HL-60/S4 (cell line): ENCODE data around the gene TRPM3.

Source experiments
- in situ Hi-C: fragments of 300-500 bp; cut with MboI; formaldehyde crosslinking; loops from 2 replicates; pipeline ENCODE4 v1.14.3; 2022; ENCODE audit warnings: low sequenced_read_pairs

The TRPM3 gene

DNA sequence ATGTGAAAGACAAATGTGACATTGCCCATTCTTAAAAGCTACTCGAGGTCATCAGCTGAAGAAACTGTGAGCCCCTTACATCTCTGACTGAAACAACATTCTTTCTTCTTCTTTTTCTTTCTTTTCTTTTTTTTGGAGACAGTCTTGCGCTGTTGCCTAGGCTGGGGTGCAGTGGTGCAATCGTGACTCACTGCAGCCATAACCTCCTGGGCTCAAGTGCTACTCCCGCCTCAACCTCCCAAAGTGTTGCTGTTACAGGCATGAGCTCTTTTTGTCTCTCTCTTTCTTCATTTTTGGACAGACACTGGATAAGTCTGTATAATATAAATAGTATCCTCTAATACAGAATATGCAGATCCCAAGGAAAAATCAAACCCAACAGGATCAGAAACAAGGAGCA is 443.3 kb downstream of the TRPM3 start:
- in situ Hi-C loops: no loop called here

DNA sequence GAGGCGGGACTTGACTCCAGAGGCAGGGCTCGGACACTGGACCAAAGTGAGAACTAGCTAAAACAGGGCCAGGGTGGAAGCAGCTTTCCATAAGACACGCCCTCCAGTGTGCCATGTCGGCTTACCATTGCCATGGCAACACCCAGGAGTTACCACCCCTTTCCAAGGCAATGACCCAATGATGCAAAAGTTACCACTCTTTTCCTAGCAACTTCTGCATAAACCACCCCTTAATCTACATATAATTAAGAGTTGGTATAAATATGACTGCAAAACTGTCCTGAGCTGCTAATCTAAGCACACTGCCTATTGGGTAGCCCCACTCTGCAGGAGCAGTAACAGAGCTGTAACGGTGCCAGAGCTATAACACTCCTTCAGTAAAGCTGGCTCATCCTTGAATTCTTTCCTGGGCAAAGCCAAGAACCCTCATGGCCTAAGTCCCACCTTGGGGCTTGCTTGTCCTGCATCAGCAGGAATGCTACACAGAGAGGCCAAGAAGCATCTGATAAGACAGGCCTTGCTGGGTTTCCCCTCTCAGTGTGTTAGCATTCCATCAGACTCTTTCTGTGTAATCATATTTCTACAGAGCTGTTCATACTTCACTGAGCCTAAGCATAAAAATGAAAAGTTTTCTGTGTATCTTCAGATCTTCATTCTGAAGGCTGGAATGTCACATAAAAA is 444.2 kb downstream of the TRPM3 start:
- in situ Hi-C loops: no loop called here

GRCh38 chr9:70675868-70676370 is 445.5 kb downstream of the TRPM3 start:
- in situ Hi-C loops: no loop called here

DNA sequence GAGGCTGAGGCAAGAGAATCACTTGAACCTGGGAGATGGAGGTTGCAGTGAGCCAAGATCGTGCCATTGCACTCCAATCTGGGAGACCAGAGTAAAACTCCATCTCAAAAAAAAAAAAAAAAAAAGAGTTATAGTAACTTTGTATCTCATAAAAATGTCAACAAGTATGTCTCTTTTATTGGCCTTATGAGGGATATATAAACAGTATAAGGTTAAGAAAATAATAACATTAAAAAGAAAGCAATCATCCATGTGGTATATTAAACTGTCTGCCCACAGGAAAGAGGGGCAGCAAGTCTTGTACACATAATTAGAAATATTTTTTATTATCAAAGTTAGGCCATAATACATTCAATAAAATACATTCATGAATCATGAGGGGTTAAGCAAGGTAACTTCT is 447.6 kb downstream of the TRPM3 start:
- in situ Hi-C loops: no loop called here

DNA sequence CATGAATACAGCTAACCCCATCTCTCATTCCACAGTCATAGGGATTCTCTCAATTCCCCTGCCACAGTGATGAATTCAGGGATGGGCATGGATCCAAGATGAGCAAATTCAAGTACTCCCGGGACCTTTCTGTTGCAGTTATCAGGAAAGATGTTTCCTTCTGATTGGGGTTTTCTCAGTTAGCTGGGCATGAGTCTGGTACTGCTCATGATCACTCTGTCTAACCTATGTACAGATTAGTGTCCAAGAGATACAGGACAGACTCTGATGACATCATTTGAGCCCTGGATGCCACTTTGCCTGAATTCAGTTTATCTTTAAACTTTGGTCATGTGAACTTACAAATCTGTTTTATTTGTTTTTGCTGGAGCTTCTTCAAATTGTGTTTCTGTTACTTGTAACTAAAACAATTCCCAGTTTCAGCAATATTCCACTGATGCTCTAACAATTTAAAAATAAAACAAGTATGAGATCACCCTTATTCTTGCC is 449.2 kb downstream of the TRPM3 start:
- in situ Hi-C loops: no loop called here

GRCh38 chr9:70668751-70669150 is 452.7 kb downstream of the TRPM3 start:
- in situ Hi-C loops: no loop called here

- in situ Hi-C loops: no loop called here
Observed at GRCh38 chr9:70658765-70659164, 462.7 kb downstream of the TRPM3 start.

DNA sequence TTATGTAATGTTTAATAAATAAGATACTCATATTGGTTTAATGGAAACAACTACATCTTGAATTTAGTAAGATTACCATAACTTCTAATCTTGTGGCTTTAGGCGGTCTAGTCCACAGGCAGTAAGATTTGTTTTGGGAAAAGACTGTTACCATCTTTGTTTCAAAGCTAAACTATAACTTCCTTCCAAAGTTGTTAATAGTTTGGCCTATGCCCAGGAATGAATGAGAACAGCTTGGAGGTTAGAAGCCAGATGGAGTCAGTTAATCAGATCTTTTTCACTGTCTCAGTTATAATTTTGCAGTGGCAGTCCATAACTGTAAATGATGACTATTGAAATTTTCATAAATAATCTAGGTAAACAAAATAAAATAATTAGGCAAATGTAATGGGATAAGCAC is 465.1 kb downstream of the TRPM3 start:
- in situ Hi-C loops: no loop called here

GRCh38 chr9:70654144-70654543 is 467.3 kb downstream of the TRPM3 start:
- in situ Hi-C loops: no loop called here

- in situ Hi-C loops: loop anchor here (25.0 kb wide), 1 partner anchor 593 kb away; no protein-coding TSS in a partner anchor
Observed at GRCh38 chr9:70644627-70645026, 476.8 kb downstream of the TRPM3 start.

DNA sequence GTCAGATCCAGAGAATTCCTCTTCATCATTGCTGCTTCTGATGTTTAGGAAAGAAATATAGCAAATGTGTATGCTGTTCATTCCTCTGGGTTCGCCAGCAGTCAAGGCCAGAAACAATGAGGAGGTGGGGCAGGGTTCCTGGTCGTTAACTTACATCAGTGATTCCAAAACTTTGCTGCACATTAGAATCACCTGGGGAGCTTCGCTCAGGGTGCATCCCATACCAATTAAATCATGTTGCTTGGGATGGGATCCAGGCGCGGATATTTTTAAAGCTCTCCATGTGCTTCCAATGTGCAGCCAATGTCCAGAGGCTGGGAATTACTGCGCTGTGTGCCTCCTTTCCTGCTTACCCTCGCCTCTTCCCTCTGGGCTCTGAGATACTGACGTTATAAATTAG is 479.1 kb downstream of the TRPM3 start:
- in situ Hi-C loops: loop anchor here (25.0 kb wide), 1 partner anchor 595 kb away; no protein-coding TSS in a partner anchor

DNA sequence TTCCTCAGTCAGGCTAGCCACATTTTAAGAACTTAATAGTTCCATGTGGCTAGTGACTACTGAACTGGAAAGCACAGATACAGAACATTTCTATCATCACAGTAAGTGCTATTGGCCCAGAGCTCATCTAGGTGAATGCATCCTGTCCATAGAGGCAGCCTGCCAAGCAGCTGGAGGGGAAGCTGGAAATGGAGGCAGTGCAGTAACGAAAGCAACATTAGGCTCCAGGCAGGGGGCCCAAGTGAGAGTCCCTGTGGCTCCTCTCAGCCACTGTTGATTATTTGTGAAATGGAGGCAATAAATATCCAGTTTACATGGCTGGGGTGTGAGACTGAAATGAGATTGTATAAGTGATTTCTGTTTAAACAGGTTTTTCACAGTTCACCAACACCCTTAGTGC is 479.8 kb downstream of the TRPM3 start:
- in situ Hi-C loops: loop anchor here (25.0 kb wide), 1 partner anchor 596 kb away; no protein-coding TSS in a partner anchor

DNA sequence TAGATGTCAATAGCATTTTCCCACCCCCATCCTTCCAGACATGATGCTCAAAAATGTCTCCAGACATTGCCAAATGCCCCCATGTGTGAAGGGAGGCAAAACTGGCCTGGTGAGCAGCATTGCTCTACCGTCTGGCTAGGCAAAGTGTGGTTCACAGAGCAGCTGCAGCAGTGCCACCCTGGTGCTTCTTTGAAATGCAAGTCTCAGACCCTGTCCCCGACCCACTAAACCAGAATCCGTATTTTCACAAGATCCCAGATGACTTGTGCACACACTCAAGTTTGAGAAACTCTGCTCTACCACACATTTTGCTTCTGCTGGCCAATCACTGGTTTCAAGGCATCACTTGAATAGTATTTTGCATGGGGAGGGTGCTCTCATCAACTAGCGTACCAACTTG is 480.4 kb downstream of the TRPM3 start:
- in situ Hi-C loops: loop anchor here (25.0 kb wide), 1 partner anchor 596 kb away; no protein-coding TSS in a partner anchor

GRCh38 chr9:70639853-70640814 is 481.3 kb downstream of the TRPM3 start:
- in situ Hi-C loops: loop anchor here (25.0 kb wide), 1 partner anchor 597 kb away; no protein-coding TSS in a partner anchor

GRCh38 chr9:70635790-70636189 is 485.6 kb downstream of the TRPM3 start:
- in situ Hi-C loops: loop anchor here (25.0 kb wide), 1 partner anchor 602 kb away; no protein-coding TSS in a partner anchor

- in situ Hi-C loops: loop anchor here (25.0 kb wide), 1 partner anchor 603 kb away; no protein-coding TSS in a partner anchor
Observed at GRCh38 chr9:70634696-70635095, 486.7 kb downstream of the TRPM3 start.

GRCh38 chr9:70630971-70631370 is 490.4 kb downstream of the TRPM3 start:
- in situ Hi-C loops: loop anchor here (25.0 kb wide), 1 partner anchor 606 kb away; no protein-coding TSS in a partner anchor

DNA sequence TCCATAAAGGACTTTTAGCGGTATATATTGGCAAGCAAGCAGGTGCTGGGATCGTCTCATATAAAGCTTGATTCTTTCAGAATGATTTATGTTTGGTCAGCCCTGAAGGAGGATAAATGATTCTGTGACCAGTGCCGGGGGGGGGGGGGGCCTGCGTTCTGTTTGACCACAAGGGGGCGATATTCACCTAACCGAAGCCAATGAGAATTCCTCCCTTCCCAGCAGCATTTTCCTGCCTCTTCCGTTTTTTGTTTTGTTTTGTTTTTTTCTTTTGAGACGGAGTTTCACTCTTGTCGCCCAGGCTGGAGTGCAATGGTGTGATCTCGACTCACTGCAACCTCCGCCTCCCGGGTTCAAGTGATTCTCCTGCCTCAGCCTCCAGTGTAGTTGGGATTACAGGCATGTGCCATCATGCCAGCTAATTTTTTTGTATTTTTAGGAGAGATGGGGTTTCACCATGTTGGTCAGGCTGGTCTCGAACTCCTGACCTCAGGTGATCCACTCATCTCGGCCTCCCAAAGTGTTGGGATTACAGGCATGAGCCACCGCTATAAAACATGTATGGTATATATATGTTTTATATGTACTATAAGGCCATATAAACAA is 492.2 kb downstream of the TRPM3 start:
- in situ Hi-C loops: loop anchor here (25.0 kb wide), 1 partner anchor 608 kb away; no protein-coding TSS in a partner anchor

- in situ Hi-C loops: loop anchor here (25.0 kb wide), 1 partner anchor 612 kb away; no protein-coding TSS in a partner anchor
Observed at GRCh38 chr9:70625078-70625477, 496.3 kb downstream of the TRPM3 start.

DNA sequence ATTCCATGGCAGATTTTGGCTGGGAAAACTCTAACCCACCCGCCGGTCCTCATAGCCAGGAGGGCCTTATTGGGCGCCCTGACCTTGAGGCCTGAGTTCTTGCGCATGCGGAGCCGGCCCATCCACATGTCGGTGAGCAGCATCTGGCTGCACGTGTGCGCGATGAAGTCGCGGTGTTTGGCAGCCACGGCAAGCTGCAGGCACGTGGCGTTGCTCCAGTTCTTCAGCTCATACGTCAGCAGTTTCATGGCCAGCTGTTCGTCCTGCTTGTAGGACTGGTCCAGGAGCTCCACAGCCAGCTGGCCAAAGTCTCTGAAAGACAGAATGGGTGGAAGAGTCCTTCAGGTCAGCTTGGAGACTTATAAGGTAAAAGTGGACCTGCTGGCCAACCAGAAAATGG is 502.6 kb downstream of the TRPM3 start:
- in situ Hi-C loops: loop anchor here (25.0 kb wide), 1 partner anchor 656 kb away; no protein-coding TSS in a partner anchor
